WERI-Rb-1 (cell line): Measurements from ENCODE around the gene NANOS2.
"Not testable (repeated sequence)": the region's sequence is repeated elsewhere in the genome, so short reads cannot be mapped to it uniquely, and the experiment has no call there.

ENCODE experiments used
- DNase-seq: peaks from one replicate; pipeline ENCODE4 v3.0.0-alpha.2; 2020
- H3K27ac ChIP-seq: fragments of 250-450 bp; sonication (Bioruptor Pico); 2 replicates; pipeline ENCODE4 v1.5.1; 2020; ENCODE audit warnings: mild to moderate bottlenecking, moderate library complexity
- H3K27me3 ChIP-seq: fragments of 250-450 bp; sonication (Bioruptor Pico); 2 replicates; pipeline ENCODE4 v1.5.1; 2021; ENCODE audit warnings: mild to moderate bottlenecking, low read depth, moderate library complexity; ENCODE audit not compliant: insufficient read depth, severe bottlenecking
- H3K36me3 ChIP-seq: fragments of 250-450 bp; sonication (Bioruptor Pico); 2 replicates; pipeline ENCODE4 v1.5.1; 2020; ENCODE audit warnings: mild to moderate bottlenecking, moderate library complexity
- H3K4me3 ChIP-seq: 2 replicates; pipeline ENCODE4 v1.5.1; 2011; ENCODE audit warnings: low read depth, mild to moderate bottlenecking, control low read depth, low read length
- H3K9me3 ChIP-seq: fragments of 250-450 bp; sonication (Bioruptor Pico); 2 replicates; pipeline ENCODE4 v1.5.1; 2021; ENCODE audit warnings: mild to moderate bottlenecking, moderate library complexity; ENCODE audit not compliant: severe bottlenecking
- TF ChIP-seq, protein P1 (sequence below): IDR thresholded peaks from 2 replicates; pipeline ENCODE4 v1.5.1; 2011; ENCODE audit warnings: low read depth, mild to moderate bottlenecking, control low read depth, inconsistent platforms, low read length

Gene NANOS2

DNA sequence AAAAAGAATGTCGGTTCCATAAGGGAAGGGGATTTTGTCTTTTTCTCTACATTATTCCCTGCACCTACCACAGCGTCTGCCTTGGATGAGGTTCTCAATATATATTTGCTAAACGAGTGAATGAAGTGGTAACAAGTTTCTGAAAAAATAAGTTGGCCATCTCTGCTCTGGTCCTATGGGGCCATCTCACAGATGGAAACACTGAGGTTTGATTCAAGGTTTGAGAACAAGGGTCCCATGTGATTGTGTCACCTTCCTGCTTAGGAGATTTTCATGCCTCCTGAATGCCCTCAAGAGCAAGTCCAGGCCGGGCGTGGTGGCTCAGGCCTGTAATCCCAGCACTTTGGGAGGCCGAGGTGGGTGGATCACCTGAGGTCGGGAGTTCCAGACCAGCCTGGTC lies 15.3 kb downstream of the NANOS2 start:
- TF ChIP-seq, protein P1, sequence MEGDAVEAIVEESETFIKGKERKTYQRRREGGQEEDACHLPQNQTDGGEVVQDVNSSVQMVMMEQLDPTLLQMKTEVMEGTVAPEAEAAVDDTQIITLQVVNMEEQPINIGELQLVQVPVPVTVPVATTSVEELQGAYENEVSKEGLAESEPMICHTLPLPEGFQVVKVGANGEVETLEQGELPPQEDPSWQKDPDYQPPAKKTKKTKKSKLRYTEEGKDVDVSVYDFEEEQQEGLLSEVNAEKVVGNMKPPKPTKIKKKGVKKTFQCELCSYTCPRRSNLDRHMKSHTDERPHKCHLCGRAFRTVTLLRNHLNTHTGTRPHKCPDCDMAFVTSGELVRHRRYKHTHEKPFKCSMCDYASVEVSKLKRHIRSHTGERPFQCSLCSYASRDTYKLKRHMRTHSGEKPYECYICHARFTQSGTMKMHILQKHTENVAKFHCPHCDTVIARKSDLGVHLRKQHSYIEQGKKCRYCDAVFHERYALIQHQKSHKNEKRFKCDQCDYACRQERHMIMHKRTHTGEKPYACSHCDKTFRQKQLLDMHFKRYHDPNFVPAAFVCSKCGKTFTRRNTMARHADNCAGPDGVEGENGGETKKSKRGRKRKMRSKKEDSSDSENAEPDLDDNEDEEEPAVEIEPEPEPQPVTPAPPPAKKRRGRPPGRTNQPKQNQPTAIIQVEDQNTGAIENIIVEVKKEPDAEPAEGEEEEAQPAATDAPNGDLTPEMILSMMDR = no peak
- no peaks in the 10 kb centered on the region for H3K9me3 ChIP-seq
- no peak overlapping the region for H3K27ac ChIP-seq
- H3K4me3 ChIP-seq = no peak overlapping the region
- no peaks in the 10 kb centered on the region for H3K27me3 ChIP-seq
- DNase-seq = no peak
- peaks cover 50% of the 10 kb centered on the region for H3K36me3 ChIP-seq

DNA sequence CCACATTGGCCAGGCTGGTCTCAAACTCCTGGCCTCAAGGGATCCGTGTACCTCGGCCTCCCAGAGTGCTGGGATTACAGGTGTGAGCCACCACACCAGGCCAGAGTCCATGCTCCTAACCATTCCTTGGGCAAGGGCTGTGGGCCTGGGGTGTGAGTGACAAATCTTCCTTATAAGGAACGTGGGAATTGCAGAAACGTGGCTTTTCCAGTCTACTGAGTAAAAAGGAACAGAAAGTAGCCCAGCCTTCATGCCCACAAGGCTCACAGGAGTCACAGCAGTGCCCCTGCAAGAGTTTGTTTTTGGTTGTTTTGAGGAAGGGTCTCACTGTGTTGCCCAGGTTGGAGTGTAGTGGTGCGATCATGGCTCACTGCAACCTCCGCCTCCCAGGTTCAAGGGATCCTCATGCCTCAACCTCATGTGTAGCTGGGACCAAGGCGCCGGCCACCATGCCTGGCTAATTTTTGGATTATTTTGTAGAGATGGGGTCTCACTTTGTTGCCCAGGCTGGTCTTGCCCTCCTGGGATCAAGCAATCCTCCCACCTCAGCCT lies 17.2 kb downstream of the NANOS2 start:
- TF ChIP-seq, protein P1 = no peak
- no peak overlapping the region for H3K4me3 ChIP-seq
- no peak for DNase-seq
- no peaks in the 10 kb centered on the region for H3K27me3 ChIP-seq
- H3K27ac ChIP-seq = no peak overlapping the region
- H3K36me3 ChIP-seq = peaks cover 50% of the 10 kb centered on the region
- no peaks in the 10 kb centered on the region for H3K9me3 ChIP-seq

DNA sequence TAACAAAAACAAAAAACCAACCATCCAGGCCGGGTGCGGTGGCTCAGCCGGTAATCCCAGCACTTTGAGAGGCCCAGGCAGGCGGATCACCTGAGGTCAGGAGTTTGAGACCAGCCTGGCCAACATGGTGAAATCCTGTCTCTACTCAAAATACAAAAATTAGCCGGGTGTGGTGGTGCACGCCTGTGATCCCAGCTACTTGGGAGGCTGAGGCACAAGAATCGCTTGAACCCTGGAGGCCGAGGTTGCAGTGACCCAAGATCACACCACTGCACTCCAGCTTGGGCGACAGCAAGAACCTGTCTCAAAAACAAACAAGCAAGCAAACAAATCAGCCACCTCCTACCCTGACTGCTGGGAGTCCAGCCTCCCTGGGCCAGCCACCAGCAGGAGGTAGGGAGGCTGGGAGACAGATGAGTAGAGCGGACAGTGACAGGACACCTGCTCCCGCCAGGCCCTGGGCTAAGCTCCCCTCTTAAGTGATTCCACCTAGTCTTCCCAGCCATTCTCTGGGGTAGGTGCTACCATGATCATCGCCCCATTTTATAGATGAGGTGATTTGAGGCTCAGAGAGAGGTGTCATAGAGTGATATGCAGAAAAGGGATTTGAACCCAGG lies 18.5 kb downstream of the NANOS2 start:
- not testable (repeated sequence) for H3K4me3 ChIP-seq, H3K27ac ChIP-seq, H3K9me3 ChIP-seq, DNase-seq, H3K27me3 ChIP-seq
- peaks cover 48% of the 10 kb centered on the region for H3K36me3 ChIP-seq

DNA sequence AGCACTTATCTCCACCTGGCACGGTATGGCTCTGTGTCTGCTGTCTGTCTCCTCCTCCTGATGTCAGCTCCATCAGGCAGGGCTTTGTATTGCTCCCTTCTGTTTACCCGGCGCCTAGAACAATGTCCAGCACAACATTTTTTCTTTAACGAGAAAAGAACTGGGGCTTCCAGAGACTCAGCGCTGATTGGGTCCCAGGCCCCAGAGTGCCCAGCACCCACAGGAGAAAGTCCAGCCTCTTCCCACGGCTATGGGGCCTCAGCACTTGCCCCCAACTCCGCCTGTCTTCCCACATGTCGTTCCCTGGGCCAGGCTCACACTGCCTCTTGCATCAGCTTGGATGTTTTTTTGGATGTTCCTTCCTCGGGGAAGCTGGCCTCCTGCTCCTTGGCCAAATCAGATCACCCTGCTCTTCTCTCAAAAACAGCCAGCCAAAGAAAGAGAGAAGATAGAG lies 19.0 kb downstream of the NANOS2 start:
- Histone ChIP-seq H3K9me3 (no peaks in the 10 kb centered on the region), H3K36me3 (peaks cover 42% of the 10 kb centered on the region), H3K27me3 (no peaks in the 10 kb centered on the region), H3K4me3 (no peak overlapping the region), H3K27ac (no peak overlapping the region)
- TF ChIP-seq, protein P1 = no peak
- DNase-seq = no peak

DNA sequence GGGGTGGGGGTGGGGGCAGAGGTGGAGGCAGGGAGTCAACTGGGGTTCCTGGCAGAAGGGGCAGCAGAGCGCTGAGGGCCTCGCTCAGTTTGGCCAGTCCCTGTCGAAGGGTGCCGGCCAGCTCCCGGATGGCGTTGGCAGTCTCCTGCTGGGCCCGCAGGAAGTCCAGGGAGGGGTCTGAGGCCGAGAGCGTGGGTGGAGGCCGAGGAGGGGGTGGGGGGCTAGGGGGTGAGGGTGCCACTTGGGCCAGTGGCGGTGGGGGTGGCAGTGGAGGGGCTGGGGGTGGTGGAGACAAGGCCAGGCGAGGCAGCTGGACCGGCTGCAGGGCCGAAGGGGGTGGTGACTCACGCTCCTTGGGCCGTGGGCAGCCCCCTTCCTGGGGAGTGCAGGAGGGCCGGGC lies 23.7 kb downstream of the NANOS2 start:
- Histone ChIP-seq H3K36me3 (peaks cover 9% of the 10 kb centered on the region), H3K4me3 (no peak overlapping the region), H3K27ac (no peak overlapping the region), H3K9me3 (no peaks in the 10 kb centered on the region), H3K27me3 (no peaks in the 10 kb centered on the region)
- no peak for DNase-seq
- TF ChIP-seq, protein P1 = no peak

DNA sequence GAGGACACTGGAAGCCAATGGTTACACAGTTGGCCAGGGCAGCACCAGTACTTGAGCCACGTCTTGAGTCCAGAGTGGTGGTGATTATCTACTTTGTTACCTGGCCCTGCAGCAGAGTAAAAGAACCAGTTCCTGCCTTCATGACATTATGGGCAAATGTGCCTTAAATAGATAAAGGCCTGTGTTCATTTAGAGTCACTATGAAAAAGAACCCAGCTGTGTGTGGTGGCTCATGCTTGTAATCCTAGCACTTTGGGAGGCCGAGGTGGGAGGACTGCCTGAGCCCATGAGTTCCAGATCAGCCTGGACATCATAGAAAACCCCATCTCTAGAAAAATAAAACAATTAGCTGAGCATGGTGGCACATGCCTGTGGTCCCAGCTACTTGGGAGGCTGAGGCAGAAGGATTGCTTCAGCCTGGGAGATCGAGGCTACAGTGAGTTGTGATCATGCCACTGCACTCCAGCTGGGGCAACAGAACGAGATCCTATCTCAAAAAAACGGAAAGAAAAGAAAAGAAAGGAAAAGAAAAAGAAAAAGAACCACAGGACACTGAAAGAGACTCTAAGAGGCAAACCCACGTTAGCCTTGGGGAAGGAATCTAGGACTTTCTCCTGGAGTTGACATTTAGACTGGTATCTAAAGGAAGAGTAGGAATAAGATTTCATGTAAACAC lies 25.2 kb downstream of the NANOS2 start:
- Histone ChIP-seq H3K36me3 (peaks cover 7% of the 10 kb centered on the region), H3K4me3 (no peak overlapping the region), H3K27me3 (no peaks in the 10 kb centered on the region), H3K9me3 (no peaks in the 10 kb centered on the region), H3K27ac (no peak overlapping the region)
- DNase-seq = no peak
- TF ChIP-seq, protein P1 = no peak
